SH-SY5Y (cell line): Measurements from ENCODE around the gene ABCB8.

ENCODE experiments used
- GATA2 ChIP-seq: IDR thresholded peaks from 2 replicates; pipeline ENCODE4 v1.6.1; 2011; ENCODE audit warnings: mild to moderate bottlenecking, low read depth, low read length
- GATA3 ChIP-seq: IDR thresholded peaks from 2 replicates; pipeline ENCODE4 v1.6.1; 2011; ENCODE audit warnings: low read depth, mild to moderate bottlenecking, low read length, moderate library complexity

Gene ABCB8

GRCh38 chr7:151006590-151007300 is 21.5 kb upstream of the ABCB8 start:
- TF ChIP-seq GATA3 (no peak), GATA2 (no peak)

DNA sequence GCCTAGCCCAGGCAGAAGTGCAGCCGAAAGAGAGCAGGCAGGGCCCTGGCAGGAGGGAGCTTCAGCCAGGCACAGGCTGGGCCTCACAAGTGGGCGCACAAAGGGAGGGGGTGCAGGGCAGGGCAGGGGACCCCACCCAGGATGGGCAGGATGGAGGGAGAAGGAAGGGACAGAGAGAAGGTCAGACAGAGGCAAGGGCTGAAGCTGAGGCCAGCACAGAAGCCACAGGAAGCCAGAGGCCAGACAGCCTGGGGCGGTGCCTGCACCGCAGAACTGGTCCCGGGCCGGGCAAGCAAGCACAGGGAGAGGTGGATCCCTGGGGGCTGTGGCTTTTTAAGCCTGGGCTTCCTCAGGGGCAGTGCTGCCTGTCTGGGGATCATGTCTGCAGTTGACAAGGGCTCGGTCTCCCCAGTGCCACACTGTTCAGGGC is 20.8 kb upstream of the ABCB8 start:
- TF ChIP-seq GATA3 (no peak), GATA2 (no peak)

GRCh38 chr7:151008143-151008510 is 20.1 kb upstream of the ABCB8 start:
- no peak for TF ChIP-seq GATA2
- TF ChIP-seq GATA3, result no peak

GRCh38 chr7:151008511-151009323 is 19.5 kb upstream of the ABCB8 start:
- TF ChIP-seq GATA3 (no peak), GATA2 (no peak)

- TF ChIP-seq GATA3 (no peak), GATA2 (no peak)
These were observed 18.8 kb upstream of the ABCB8 start for GRCh38 chr7:151009327-151010036.

DNA sequence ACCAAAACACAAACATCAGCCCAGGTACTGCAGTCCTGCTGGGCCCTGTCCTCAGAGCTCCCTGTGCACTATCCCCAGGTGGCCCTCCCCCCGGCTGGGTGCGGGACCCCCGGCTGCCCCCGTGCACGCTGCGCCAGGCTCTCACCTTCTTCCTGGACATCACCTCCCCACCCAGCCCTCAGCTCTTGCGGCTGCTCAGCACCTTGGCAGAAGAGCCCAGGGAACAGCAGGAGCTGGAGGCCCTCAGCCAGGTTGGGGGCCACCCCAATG is 18.3 kb upstream of the ABCB8 start:
- TF ChIP-seq GATA3, result no peak

- TF ChIP-seq GATA2 (no peak), GATA3 (no peak)
These were observed 17.7 kb upstream of the ABCB8 start for GRCh38 chr7:151010307-151011096.

GRCh38 chr7:151011097-151011409 is 17.2 kb upstream of the ABCB8 start:
- TF ChIP-seq GATA2, result no peak
- TF ChIP-seq GATA3, result no peak

- TF ChIP-seq GATA3 (no peak), GATA2 (no peak)
These were observed 16.1 kb upstream of the ABCB8 start for GRCh38 chr7:151012031-151012692.

GRCh38 chr7:151012911-151013347 is 15.3 kb upstream of the ABCB8 start:
- TF ChIP-seq GATA3 (no peak), GATA2 (no peak)

DNA sequence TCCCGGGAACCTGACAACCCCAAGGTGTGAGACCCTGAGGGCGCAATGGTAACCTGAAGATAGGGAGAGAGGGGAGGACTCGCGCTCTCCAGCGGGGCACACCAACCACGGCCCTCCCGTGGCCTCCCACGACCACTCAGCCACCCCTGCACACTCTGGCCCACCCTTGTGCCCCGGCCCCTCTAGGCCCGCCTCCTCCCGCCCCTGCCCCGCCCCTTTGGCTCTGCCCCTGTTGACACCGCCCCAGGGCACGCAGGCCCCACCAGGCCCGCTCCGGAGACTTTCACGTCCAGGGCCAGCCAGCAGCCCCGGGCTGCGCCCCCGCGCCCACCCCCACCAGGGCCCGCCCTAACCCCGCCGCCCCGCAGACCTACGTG is 14.9 kb upstream of the ABCB8 start:
- TF ChIP-seq GATA2, result no peak
- no peak for TF ChIP-seq GATA3

GRCh38 chr7:151013733-151014497 is 14.3 kb upstream of the ABCB8 start:
- TF ChIP-seq GATA2 (no peak), GATA3 (no peak)

DNA sequence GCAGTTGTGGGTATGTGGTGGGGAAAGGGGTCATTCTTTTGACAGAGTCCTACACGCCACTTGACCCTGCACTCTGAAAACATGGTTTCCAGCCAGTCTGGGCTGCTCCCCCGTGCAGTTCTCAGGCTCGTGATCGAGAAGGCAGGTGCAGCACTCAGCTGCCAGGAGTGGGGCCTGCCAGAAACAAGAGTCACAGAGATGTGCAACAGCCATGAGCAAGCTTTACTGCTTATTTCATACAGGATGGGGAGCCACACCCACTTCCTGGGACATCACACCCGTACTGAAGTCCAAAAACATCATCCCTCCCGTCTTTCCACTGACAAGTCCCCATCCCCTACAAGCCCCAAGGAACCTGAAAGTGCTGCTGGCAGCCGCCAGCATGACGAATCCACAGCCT is 13.3 kb upstream of the ABCB8 start:
- TF ChIP-seq GATA2, result no peak
- TF ChIP-seq GATA3, result no peak
